RWPE1 (cell line): ENCODE results near the gene SMAD5.

Experiments used
- CTCF ChIA-PET: fragments of 350-600 bp; sonication (Branson Sonifier 250); formaldehyde crosslinking; extraction: SDS; loops from one replicate; lab custom pipeline; 2021; lab: Yijun Ruan, JAX
- POLR2A ChIA-PET: fragments of 400-600 bp; formaldehyde crosslinking; extraction: SDS; loops from one replicate; lab custom pipeline; 2020; ENCODE audit warnings: antibody characterized with exemption; ENCODE audit not compliant: low non-redundant PET; lab: Yijun Ruan, JAX
- DNase-seq: peaks from one replicate; pipeline ENCODE4 v3.0.0; 2012; ENCODE audit warnings: low spot score
- H3K27ac ChIP-seq: fragments of 450-650 bp; 2 replicates; pipeline ENCODE4 v1.5.1; 2017
- TF ChIP-seq, protein P1 (sequence below): fragments of 450-650 bp; conservative IDR thresholded peaks from 2 replicates; pipeline ENCODE4 v1.5.1; 2017; ENCODE audit warnings: low read depth, mild to moderate bottlenecking

Gene SMAD5

GRCh38 chr5:136134653-136135052, 2.0 kb downstream of the SMAD5 start:
- DNase-seq: no peak
- H3K27ac ChIP-seq: no peak overlapping the region
- TF ChIP-seq, protein P1, sequence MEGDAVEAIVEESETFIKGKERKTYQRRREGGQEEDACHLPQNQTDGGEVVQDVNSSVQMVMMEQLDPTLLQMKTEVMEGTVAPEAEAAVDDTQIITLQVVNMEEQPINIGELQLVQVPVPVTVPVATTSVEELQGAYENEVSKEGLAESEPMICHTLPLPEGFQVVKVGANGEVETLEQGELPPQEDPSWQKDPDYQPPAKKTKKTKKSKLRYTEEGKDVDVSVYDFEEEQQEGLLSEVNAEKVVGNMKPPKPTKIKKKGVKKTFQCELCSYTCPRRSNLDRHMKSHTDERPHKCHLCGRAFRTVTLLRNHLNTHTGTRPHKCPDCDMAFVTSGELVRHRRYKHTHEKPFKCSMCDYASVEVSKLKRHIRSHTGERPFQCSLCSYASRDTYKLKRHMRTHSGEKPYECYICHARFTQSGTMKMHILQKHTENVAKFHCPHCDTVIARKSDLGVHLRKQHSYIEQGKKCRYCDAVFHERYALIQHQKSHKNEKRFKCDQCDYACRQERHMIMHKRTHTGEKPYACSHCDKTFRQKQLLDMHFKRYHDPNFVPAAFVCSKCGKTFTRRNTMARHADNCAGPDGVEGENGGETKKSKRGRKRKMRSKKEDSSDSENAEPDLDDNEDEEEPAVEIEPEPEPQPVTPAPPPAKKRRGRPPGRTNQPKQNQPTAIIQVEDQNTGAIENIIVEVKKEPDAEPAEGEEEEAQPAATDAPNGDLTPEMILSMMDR: no peak
- ChIA-PET CTCF (interaction anchor here (0.6 to 0.7 kb wide), 3 partner anchors 52 to 596 kb away, joined by 3 to 6 read pairs (median 5); no protein-coding TSS in a partner anchor), POLR2A (no interaction called here)

- TF ChIP-seq, protein P1: no peak
- ChIA-PET POLR2A (no interaction called here), CTCF (interaction anchor here (0.6 to 0.7 kb wide), 3 partner anchors 29 to 1333 kb away, joined by 4 to 6 read pairs (median 4); no protein-coding TSS in a partner anchor)
These were observed 2.9 kb downstream of the SMAD5 start for GRCh38 chr5:136135536-136135935.

GRCh38 chr5:136137497-136138220, 5.0 kb downstream of the SMAD5 start:
- DNase-seq: peak; percentile 45
- H3K27ac ChIP-seq: no peak overlapping the region
- POLR2A ChIA-PET: interaction anchor here (0.6 kb wide), 1 partner anchor 111 kb away, joined by 3 read pairs; no protein-coding TSS in a partner anchor
- TF ChIP-seq, protein P1: no peak
- CTCF ChIA-PET: interaction anchor here (0.6 kb wide), 2 partner anchors 220 to 303 kb away, joined by 3 read pairs; no protein-coding TSS in a partner anchor

More at GRCh38 chr5:136135536-136135935, 2.9 kb downstream of the SMAD5 start:
- H3K27ac ChIP-seq: no peak overlapping the region
- DNase-seq: no peak

DNA sequence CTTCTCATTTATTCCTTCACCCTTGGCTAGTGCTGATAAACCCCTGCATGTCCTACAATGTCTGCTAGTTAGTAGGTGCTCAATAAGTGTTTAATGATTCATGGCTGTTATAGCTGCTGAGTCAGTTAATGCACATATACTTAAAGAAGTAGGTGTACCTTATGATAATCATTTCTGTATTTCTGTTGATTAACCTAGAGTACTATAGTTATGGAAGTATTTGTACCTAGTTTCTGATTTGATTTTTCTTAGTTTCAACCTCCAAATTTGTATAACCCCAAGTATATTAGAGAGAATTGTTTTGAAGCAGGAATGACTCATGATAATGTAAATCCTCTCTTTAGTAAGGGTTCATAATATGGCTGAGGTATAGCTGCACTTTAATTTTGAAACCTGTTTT, 8.9 kb downstream of the SMAD5 start:
- DNase-seq: no peak
- CTCF ChIA-PET: interaction anchor here (0.6 kb wide), 1 partner anchor 9 kb away, joined by 4 read pairs; no protein-coding TSS in a partner anchor
- POLR2A ChIA-PET: no interaction called here
- H3K27ac ChIP-seq: no peak overlapping the region
- TF ChIP-seq, protein P1: no peak

GRCh38 chr5:136143312-136143711, 10.7 kb downstream of the SMAD5 start:
- POLR2A ChIA-PET: no interaction called here
- CTCF ChIA-PET: interaction anchor here (0.6 kb wide), 1 partner anchor 717 kb away, joined by 4 read pairs; no protein-coding TSS in a partner anchor
- TF ChIP-seq, protein P1: no peak
- no peak overlapping the region for H3K27ac ChIP-seq
- no peak for DNase-seq

DNA sequence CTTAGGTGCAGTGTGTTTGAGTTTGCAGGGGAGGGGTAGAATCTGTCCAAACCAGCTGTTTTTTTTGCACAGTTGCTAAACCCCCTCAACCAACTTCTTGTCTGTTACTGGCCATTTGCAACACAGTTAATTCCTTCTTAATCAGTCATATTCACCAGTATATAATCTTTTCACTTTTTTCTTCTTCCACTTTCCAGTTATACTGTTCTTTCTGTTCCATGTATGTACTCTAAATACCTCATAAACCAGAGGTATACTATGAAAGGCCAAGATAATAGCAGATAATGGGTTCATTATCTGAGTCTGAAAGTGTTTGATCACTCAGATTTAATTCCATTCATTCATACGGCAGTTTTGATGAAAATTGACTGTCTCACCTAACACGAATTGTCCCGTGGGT, 11.1 kb downstream of the SMAD5 start:
- no peak for DNase-seq
- no peak overlapping the region for H3K27ac ChIP-seq
- POLR2A ChIA-PET: no interaction called here
- TF ChIP-seq, protein P1: no peak
- CTCF ChIA-PET: no interaction called here
